MV-4-11 (cell line): Measurements from ENCODE around the gene MBNL1.

Experiments
- DNase-seq: peaks from one replicate; lab custom pipeline; 2025; lab: John Stamatoyannopoulos, UW

The MBNL1 gene

DNA sequence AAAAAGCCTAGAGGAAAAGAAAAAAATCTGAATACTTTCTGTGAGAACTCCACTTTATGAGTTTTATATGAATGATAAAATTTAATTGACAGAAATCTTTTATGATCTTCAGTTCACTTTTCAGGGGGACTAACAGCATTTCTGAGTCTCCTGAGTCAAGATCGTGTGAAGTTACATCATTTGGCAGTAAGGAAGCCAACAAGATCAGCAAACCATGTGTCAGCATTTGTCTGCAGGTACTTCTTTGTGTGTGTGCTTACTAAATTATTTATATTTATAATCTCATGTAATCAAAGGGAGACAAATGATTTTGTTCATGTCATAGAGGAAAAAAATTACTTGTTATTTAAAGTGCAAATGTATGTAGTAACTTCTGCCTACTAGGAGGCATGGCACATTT is 217.6 kb downstream of the MBNL1 start:
- no peak for DNase-seq

- DNase-seq, result no peak
Measured at GRCh38 chr3:152488449-152488848, 219.7 kb downstream of the MBNL1 start.

DNA sequence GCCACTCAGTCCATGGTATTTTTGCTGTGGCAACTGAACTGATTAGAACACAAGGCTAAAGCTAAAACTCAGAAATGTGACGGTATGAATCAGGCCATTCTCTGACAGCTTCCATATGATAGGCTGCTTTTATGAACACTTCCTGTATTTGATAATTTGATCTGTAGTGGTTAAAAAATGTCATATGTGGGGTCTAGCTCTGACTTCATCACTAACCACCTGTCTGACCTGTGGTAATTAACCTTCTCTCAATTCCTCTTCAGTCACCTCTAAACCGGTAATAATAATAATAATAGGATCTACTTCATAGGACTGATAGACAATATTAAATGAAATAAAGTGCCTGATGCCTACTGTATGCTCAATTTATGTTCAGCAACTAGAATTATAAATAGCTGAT is 223.2 kb downstream of the MBNL1 start:
- DNase-seq, result no peak

GRCh38 chr3:152496286-152496685 is 227.6 kb downstream of the MBNL1 start:
- DNase-seq, result no peak

DNA sequence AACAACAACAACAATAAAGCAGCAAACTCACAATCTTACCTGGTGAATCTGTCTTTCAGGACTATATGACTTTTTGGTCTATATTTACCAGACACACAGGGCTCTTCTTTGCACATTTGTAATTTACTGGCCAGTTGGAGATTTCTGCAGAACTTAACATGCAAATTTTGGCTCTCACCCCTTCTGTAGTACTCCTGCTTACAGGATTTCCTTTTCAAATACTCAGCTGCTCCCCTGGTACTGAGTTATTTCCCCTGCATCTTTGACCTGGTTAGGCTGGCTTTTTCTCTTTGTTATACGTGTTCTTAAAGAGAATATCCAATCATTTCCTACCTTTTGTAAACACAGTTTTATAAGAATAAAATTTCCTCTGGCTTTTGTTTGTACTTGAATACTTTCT is 228.0 kb downstream of the MBNL1 start:
- no peak for DNase-seq

GRCh38 chr3:152497457-152497856 is 228.7 kb downstream of the MBNL1 start:
- DNase-seq, result peak; percentile 57

DNA sequence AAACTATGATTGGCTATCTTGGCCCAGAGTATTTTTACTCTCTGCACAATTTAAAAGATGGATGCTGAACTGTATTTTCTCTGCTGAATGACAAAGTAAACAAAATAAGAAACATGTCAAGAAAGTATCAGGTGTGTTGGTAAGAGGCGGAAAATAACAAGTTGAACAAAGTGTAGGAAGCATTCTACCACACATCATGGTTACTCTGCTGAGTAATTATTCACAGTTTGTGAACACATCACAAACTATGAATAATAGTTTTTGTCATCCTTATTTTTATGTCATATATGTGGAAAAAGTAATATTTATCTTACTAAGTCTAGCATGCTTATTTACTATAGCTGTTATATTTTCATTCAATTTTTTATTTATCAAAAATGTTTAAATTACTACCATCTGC is 229.2 kb downstream of the MBNL1 start:
- DNase-seq, result no peak

DNA sequence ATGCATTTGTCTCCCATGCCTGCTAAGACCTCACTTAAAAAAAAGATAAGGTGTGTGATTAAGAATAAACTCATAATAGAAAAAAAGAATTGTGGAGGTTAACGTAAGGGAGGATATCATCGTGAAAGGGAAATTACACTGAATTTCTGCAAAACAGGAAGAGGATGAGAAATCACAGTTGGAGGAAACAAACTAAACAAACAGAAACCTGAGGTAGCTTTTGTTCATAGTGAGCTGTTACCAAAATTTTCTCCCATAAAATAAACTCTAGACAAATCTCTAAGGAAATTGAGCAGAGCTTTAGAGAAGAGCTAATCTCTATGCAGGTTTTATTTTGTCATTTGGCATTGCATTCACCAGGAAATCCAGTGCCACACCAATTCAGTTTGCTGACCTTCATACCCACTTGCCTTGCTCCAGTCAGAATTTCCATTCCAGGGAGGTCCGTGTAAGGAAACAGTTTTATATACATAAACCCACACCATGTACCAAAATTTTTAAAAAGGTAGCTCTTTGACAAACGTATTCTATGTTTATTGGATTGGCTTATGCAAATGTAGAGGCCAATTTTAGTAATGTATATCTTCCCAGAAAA is 231.2 kb downstream of the MBNL1 start:
- no peak for DNase-seq

DNA sequence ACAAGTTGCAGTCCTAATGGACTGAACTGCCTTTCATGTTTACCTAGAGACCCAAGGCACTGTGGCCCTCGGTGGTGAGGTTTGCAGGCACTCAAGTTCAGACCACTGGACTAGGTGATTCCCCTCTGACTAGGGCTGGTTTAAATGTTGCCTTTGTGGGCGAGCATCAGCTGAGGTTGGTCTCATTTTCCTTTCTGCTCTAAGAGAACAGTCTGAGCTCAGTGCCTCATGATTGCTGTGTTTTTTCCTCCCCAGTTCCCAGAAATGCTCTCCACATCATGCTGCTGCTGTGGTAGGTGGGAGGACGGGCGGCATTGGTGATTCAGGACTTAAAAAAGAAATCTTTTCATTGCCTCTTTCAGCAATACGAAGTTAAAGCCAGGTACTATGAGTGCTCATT is 237.2 kb downstream of the MBNL1 start:
- DNase-seq, result no peak

- no peak for DNase-seq
Measured at GRCh38 chr3:152508705-152509104, 240.0 kb downstream of the MBNL1 start.

DNA sequence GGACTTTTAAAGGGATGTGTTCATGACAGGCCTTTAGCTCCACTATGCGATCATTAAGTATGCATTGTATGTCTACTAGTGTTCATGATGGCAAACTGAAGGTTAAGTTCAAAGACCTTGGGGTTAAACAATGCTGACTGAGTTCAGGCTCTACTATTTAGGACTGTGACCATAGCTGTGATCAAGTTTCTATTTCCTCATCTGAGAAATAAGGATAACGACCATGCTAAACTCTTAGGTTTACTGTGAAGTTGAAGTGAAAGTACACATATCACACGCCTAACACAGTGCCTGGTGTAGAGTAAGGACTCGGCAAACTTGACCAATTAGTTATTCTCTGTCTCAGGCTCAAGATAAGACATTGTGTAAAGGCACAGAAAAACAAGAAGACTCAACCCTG is 243.2 kb downstream of the MBNL1 start:
- peak; percentile 69 for DNase-seq

DNA sequence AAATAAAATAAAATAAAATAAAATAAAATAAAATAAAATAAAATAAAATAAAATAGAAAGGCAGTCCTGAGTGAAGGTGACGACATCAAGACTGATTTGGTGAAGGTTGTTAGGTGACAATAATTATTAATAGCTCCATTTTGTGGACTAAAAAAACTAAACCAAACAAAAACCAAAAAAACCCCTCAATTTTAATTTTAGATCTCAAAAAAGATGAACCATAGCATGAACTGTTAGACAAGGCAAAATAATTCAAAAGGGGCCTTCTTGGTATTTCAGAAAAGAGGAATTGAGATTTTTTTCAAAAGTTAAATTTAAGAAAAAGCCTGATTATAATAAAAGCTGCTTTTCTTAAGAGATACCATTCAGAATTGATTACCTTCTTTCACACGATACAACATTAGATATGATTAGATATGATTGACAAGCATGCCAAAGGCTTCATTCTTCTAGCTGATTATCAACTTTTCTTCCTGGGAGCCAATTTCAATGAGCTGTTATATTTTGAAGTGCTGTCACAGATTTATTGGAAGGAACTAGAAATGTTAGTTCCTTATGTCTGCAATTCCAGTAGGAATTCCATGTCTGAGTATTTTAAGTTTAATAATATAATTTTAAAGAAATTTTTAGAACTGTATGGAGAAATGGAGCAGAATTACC is 244.7 kb downstream of the MBNL1 start:
- no peak for DNase-seq
